GM23248 (cell line): ENCODE data around the gene SLC43A1.

Source experiments
- EZH2 ChIP-seq: fragments of 200-600 bp; sonication (generic); IDR thresholded peaks from 2 replicates; pipeline ENCODE4 v1.6.1; 2018; ENCODE audit warnings: antibody characterized with exemption, mild to moderate bottlenecking; ENCODE audit not compliant: insufficient read depth, poor library complexity, severe bottlenecking
- EZH2phosphoT487 ChIP-seq: fragments of 200-600 bp; sonication (generic); IDR thresholded peaks from 2 replicates; pipeline ENCODE4 v1.6.1; 2018; ENCODE audit warnings: antibody characterized with exemption, moderate library complexity, mild to moderate bottlenecking, low read depth; ENCODE audit not compliant: insufficient read depth

- TF ChIP-seq EZH2 (no peak), EZH2phosphoT487 (no peak)
Observed at GRCh38 chr11:57499413-57499982, 16.0 kb downstream of the SLC43A1 start.
